Activated naive CD8-positive, alpha-beta T cell treated with anti-CD3 and anti-CD28 coated beads, Interleukin-2, amount 50 U/mL, for 16 hours (primary cell): ENCODE results near the gene MSX1.

ENCODE experiments used
- DNase-seq: peaks from one replicate; pipeline ENCODE4 v3.0.0-alpha.2; 2020; ENCODE audit warnings: low read depth, low spot score

Gene MSX1

DNA sequence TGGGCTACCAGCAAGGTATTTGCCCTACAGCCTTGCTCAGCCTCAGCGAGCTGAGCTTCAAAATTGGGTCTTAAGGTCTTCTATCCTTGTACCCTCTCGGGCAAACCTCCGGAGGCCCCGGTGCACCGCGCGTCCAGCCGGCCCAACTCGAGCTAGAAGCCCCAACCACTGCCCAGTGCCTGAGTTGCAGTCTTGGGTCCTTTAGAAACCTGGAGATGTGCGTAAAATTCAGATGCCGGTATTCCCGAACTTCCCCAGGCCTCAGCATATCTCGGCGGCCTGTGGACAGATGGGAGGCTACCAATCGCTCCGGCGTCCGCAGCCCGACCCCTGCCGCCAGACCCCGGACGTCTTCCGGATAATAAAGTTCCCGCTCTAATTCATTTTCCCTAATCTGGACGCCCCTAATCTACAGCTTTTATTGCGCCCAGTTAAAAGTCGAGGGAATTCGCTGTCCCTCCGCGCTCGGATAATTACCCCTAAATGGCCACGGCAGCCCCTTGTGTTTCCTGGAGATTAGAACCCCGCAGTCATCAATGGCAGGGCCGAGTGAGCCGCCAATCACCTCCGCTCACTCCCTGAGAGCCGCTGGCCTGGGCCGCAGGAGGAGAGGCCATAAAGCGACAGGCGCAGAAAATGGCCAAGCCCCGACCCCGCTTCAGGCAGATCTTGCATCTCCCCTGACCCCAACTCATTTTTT lies 1.5 kb upstream of the MSX1 start:
- DNase-seq = no peak

DNA sequence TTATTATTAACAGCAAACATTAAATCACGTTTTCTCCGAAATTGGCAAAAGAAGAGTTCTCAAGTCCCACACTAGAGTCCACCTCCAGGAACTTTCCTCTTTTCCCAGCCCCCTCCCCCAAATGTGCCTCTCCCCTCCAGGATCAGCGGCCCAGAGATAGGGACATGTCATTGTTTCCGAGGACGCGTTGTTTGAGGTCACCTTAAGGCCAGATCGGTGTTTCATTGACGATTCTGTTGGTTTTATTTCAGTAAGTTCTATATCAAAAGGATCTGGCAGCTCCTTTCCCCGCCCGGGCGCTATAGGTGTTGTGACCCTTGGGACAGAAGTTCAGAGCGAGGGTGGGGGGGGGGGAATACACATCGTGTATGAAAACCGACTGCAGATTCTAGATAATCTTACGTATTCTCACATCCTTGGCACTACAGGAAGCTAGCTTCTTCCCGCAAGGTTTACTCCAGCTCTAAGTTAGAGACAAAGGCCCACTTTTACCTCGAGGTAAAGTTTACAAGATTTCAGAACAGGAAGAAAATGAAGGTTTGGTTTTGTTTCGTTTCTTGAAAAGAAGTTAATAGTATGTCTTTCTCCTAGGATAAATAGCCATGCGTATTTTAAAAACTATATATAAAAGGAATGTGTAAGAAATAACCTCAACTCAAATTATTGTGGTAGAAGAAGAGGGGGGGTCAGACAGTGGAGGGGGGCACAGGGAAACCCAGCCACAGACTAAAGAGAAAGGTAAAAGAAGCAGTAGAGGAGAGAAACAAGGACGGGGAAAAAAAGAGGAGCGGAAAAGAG lies 739 bp upstream of the MSX1 start:
- no peak for DNase-seq

DNA sequence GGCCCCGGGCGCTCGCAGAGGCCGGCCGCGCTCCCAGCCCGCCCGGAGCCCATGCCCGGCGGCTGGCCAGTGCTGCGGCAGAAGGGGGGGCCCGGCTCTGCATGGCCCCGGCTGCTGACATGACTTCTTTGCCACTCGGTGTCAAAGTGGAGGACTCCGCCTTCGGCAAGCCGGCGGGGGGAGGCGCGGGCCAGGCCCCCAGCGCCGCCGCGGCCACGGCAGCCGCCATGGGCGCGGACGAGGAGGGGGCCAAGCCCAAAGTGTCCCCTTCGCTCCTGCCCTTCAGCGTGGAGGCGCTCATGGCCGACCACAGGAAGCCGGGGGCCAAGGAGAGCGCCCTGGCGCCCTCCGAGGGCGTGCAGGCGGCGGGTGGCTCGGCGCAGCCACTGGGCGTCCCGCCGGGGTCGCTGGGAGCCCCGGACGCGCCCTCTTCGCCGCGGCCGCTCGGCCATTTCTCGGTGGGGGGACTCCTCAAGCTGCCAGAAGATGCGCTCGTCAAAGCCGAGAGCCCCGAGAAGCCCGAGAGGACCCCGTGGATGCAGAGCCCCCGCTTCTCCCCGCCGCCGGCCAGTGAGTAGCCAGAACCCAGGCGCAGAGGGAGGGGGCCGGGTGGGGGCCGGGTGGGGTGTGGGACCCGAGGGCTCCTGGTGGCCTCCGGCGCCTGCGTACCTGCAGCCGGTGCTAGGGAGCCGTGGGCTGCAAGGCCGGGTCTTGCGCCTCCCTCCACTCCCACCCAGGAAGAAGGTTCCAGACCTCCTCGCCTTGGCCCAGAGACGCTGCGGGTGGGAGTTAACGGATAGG lies 534 bp downstream of the MSX1 start:
- DNase-seq = no peak

DNA sequence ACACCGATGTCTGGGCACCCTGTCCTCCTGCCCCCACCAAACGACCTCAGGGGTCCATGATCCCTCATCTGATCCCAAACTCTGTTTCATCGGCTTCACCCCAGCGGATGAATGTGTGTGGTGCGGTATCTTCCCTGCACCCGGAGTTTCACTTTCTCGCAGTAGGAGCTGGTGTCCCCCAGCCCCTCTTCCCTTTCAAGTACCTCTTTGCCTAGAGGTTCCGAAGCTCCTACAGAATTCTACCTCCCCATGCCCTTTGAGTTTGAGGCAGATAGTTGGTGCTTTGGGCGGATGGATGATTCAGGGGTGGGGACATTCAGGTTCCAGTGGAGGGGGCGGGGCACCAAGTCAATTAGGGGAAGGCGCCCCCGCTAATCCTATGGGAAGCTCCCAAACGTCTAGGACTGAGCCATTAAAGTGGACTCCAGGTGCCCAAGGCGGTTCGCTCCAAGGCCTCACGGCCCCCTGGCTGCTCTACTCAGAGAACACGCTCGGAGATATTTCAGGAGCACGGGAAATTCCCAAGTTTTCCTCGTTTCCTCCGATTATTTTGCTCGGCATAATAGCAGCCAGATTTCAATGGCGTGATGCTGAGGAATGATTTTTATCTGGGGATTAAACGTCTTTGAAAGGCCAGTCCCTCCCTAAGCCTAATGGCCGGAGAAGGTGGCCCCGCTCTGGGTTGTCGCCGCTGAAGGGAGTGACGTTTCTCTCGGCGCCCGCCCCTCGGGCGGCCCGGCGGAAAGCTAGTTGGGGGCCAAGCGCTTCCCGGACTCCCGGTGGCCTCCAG lies 1.3 kb downstream of the MSX1 start:
- DNase-seq = no peak

DNA sequence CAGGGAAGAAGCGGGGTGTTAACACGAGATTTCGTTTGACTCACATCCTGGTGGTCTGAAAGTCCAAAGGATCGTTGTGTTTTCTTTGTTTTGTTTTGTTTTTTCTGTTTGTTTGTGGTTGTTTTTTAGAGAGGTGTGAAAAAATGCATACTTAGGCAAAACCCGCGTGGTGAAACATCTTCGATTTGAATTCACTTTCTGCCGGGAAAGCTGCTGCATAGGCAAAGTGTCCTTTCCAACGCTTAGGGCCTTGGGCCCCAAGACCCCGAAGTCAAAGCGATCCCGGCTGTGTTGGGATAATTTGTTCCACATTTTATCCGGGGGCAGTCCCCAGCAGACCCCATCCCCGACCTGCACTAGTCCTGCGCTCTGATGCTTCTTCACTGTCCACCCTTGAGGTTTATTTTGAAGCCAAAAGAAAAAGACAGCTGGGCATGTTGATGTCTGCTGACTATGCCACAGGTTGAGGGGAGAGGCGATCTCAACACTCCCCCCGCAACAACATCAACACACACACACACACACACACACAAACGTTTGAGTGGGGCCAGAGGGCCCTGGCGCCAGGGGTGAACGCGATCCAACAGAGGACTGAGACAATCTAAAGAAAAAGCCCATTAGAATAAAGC lies 2.0 kb downstream of the MSX1 start:
- no peak for DNase-seq

DNA sequence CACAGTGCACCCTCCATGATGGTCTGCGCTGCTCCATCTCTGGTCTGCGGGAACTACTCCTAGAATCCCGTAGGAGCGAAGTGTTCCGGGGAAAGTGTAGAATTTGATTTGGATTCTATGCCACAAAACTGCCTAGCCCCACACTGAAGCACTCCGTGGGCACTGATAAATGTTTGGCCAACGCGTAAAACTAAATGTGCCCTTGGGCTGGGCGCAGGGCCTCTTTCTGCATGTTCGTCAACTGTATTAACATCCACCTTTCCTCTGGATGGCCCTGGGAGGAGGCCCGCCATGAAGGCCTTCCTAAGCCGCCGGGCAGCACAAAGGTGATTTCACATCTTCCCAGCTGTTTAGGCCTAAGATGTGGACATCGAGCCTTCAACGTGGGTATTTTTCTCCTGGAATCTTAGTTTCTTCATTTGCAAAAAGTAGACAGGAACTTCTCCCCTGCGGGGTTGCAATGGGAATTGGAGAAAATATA lies 2.6 kb downstream of the MSX1 start:
- DNase-seq = no peak

DNA sequence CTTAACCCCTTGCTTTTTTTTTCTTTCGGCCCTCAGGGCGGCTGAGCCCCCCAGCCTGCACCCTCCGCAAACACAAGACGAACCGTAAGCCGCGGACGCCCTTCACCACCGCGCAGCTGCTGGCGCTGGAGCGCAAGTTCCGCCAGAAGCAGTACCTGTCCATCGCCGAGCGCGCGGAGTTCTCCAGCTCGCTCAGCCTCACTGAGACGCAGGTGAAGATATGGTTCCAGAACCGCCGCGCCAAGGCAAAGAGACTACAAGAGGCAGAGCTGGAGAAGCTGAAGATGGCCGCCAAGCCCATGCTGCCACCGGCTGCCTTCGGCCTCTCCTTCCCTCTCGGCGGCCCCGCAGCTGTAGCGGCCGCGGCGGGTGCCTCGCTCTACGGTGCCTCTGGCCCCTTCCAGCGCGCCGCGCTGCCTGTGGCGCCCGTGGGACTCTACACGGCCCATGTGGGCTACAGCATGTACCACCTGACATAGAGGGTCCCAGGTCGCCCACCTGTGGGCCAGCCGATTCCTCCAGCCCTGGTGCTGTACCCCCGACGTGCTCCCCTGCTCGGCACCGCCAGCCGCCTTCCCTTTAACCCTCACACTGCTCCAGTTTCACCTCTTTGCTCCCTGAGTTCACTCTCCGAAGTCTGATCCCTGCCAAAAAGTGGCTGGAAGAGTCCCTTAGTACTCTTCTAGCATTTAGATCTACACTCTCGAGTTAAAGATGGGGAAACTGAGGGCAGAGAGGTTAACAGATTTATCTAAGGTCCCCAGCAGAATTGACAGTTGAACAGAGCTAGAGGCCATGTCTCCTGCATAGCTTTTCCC lies 3.4 kb downstream of the MSX1 start:
- DNase-seq = no peak

DNA sequence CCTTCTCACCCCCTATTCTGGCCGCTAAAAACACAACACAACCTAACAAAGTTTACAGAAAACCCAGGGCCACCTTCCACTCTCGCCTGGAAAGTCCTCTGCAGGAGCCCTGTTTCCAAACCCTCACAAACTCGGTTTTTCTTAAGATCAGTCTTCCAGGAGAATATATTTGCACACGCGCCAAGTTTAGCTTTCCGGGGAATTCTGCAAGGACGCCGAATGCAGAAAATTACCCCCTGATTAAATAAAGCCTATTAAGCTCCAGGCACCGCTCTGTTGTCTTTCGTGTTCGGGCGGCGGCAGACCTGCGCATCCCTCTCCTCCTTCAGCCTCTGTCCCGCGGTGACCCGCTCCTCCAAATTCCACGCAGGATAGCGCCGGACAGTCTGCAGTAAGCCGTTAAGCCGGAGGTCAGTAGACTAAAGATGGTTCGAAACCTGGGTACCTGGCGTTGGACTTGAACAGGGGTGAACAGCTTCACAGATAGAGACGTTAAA lies 5.0 kb downstream of the MSX1 start:
- no peak for DNase-seq

DNA sequence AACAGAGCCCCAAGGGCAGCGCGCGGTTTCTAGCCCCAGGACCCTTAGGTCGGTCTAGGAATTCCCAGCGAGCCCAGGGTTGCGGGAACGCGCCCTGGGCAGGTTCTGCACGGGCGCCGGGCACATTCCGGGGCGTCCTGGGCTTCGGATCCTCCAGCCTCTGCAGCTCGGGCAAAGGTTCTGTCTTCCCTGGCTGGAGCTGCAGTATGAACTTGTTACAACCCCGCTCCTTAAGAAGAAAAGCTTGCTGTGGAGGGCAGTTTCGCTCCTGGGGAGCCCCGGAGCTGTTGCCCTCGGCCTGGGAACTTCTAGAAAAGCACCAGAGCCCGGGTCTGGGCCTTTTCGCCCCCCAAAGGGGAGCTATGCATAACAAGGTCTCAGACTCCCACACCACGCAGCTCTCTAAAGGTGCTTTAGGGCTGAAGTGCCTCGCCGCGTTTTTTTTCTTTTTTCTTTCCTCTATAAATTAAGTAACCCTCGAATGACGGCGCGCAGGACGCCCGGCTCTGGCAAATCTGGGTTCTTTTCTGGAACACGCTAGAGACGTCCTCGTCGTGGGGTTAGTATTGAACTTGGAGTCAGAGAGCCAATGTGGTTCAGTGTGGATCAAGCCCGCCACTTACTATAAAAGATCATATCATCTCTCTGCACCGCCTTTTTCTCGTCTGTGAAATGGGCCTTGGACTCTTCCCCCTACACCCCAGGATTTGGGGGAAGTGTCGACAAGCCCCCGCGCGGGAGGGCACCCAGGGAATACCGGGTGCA lies 5.7 kb downstream of the MSX1 start:
- no peak for DNase-seq

DNA sequence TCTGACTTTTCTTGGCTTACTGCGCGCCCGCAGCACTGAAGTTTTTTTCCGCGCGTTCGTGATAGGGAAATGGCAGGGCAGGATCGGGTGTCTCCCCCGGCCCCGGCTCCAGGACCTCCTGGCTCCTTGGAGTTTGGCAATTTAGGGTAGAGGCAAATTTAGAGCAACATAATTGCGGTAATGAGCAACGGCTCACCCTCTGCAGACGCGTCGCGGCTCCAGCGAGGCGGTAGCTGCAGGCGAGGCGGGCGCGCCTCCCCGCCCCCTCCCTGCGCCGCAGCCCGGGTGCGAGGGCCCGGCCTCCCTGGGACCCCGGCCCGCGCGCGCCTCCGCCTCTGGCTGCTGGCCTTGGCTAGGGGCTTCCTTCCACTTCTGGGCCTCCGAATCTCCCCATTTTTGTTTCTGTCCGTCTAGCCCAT lies 6.2 kb downstream of the MSX1 start:
- DNase-seq = no peak

DNA sequence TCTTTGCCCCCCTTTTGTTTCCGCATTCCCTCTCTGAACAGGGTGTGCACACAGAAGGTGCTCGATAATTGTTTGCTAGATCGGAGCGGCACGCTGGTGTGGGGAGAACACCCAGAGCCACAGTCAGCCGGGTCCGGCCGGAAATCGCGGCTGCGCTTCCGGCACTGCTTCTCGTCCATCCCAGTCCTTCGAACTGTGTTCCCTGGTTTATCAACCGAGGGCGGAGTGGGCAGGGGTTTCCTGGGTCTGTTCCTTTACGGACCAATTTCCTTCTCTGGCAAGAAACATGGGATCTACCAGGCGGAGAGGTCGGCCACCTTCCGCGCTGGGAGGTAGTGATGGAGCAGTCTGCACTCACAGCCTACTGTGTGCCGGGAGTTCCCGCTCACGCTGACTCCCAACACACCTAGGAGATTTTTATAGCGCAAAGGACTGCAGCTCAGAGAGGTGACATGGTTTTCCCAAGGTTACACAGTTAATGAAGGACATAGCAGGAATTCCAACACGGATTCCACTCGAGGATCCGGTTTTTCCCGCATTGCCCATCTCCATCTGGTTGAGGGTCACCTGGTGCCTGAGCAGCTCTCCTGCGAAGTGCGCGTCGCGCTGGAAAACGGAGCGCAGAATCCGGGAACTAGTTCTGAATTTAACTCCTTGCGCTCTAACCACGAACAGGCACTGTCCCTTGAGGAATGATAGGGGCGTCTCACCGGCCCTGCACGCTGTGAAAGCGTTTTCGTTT lies 6.8 kb downstream of the MSX1 start:
- DNase-seq = no peak

DNA sequence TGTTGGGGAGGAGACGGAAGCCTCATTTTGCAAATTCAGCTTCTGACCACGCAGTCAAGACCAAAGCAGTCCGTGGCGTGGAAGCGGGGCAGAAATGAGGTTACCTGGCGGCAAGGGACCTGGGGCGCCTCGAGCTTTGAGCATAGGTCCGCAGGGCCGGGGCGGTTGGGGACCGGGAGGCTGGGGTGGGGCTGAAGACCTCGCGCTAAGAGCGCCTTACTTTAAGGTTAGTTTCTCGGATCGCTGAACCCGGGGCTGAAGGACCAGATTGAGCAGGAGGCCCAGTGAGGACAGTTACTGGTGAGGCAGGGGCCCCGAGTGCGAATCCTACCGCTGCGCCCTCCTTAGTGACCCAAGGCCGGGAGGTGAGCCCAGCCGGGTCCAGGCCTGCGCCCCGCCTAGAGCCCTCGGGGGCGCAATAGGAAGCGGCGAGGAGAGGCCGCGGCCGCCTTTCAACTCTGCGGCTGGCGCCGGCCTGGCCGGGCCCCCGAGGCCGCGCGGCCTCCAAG lies 7.5 kb downstream of the MSX1 start:
- no peak for DNase-seq

DNA sequence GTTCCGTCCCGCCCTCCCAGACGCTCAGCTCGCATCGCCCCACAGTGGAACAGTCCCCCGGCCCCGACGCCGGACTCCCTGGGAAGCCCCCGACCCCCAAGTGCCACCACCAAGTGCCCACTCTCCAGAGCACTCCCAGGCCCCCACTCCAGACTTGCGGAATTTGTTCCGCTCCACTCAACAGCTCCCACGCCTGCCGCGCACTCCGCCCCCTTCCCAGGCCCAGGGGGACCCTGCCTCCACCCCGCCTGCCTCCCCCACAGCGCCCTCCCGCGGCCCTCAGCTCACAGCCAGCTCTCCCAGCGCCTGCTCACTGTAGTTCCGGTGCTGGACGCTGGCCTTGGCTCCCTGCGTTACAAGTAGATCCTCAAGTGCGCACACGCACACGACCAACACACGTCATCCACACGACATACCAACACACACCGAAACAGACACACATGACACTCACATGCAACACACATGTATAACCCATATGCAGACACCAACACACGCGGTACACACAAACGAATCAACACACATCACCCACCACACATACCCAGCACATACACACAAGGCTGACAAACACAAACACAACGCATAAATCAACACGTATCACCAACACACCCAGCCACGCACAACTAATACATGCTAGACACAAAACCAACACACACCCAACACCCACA lies 8.0 kb downstream of the MSX1 start:
- DNase-seq = no peak

DNA sequence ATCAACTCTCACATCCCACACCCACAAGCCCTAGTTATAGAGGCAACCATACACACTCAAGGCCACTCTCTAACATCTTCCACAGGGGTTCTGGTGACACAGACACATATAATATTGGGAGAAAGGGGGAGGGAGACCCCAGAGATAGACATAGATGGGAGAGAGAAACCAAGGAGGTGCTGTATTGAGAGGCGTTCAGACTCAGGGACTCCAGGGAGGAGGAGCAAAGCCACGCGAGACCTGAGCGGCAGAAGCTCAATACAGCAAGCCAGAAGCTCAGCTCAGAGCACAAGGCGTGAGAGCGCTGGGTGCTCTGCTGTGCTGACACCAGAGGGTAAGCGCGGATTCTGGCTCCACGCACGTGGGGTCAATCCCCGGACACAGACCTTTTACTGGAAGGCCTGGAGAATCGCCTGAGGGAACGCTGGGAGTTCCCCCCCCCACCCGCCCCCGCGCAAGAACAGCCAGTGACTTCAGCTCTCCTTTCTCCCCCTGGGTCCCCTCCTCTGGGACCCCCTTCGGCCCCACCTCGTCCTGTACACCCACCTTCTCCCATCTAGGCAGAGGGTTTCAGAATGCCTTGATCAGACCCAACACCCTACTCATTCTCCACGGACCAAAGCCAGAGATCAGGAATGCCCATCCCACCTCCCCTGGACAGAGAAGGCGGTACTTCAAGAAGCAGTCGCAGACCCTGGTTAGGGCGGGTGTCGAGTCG lies 8.7 kb downstream of the MSX1 start:
- no peak for DNase-seq

DNA sequence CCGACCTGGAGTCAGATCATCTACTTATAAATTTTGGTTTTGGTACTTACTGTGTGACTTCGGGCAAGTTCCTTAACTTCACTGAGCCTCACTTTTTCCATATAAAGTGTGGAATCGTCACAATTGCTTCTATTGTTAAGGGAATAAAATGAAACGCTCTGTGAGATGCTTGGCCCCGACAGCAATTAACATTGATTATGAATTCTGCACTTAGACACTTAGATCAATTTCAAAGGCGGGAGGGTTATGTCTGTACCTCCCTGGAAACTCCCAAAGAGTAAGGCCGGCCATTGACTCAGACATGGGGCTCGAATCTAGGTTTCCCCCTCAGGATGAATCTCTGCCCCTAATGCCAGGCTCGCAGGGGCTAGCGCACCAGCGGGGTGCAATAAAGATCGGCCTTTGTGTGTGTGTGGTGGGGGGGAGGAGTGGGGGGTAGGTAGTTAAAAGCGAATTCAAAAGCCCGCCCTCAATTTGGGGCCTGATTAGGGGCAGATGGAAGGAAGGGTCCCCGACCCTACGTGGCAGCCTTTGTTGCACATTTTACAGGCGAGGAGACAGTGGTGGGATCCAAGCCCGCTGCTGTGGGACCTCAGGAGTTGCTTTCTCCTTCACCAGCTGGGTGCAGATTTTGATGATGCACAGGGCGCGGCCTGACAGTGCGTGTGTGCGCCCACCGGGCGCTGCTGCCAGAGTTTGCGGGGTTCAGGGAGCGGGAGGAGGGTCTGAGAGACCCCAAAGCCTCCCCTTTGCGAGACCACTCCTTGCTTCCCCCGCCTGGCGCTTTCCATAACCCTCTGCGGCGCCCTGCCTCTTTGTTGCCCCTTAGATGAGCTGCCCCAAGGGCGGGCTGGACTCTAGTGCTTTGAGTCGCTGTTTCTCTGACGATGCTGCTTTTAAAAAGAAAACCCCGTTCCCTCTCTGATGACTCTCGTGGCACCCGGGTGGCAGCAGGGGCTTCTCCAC lies 9.6 kb downstream of the MSX1 start:
- no peak for DNase-seq
